VCaP (cell line): ENCODE measurements around the gene HEPACAM2.

Experiments
- H3K27ac ChIP-seq: fragments of 450-650 bp; 2 replicates; pipeline ENCODE4 v1.5.1; 2017
- TF ChIP-seq, protein P1 (sequence below): fragments of 450-650 bp; conservative IDR thresholded peaks from 2 replicates; pipeline ENCODE4 v1.5.1; 2017; ENCODE audit warnings: mild to moderate bottlenecking, moderate library complexity

The HEPACAM2 gene

DNA sequence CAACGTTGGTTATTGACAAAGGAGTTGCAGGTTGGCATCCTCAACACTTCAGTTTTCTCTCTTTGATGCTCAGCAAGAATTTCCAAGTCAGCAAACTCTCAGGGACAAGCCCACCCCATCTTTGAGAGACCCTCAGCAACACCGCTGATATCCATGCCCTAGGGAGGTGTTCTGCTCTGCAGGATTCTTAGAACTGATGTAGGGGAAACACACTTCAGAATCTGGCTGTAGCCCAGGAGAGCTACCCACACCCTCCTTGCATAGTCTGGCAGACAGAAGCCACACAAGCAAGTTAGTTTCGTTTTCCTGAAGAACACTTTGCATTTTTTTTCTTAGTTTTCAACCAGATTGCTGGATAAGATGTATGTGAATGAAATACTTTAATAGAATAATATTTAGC lies 78.9 kb downstream of the HEPACAM2 start:
- TF ChIP-seq, protein P1, sequence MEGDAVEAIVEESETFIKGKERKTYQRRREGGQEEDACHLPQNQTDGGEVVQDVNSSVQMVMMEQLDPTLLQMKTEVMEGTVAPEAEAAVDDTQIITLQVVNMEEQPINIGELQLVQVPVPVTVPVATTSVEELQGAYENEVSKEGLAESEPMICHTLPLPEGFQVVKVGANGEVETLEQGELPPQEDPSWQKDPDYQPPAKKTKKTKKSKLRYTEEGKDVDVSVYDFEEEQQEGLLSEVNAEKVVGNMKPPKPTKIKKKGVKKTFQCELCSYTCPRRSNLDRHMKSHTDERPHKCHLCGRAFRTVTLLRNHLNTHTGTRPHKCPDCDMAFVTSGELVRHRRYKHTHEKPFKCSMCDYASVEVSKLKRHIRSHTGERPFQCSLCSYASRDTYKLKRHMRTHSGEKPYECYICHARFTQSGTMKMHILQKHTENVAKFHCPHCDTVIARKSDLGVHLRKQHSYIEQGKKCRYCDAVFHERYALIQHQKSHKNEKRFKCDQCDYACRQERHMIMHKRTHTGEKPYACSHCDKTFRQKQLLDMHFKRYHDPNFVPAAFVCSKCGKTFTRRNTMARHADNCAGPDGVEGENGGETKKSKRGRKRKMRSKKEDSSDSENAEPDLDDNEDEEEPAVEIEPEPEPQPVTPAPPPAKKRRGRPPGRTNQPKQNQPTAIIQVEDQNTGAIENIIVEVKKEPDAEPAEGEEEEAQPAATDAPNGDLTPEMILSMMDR, result no peak

DNA sequence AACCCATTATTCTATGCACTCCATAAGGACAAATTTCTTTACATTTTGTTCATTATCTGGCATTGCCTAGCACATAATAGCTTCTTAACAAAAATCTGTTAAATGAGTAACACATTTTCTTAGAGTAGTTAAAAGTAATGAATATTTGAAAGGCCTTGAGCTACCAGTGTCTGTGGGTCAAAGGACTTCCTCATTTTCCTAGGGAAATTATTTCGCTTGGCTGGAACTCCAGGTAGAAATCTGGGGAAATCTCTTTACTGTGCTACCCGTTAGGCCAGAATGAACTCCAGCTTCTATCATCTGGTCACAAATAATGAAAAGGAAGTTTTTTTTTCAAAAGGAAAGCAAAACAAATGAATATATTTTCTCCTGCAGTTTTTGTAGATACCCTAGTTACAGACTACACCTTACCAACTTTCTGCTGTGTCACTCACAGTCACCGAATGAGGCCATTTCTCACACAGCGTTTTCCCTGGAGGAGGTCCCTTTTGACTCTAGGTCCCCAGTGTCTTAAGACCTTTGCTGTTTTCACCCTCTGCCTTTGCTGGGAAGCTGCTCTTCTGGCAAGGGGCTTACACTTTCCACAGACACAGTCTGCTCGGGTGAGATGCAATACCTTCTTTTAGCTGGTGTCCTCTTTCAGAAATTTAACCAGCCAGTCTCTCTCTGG lies 79.7 kb downstream of the HEPACAM2 start:
- TF ChIP-seq, protein P1, result no peak
- no peak overlapping the region for H3K27ac ChIP-seq

More for the DNA sequence above, 78.9 kb downstream of the HEPACAM2 start:
- H3K27ac ChIP-seq, result no peak overlapping the region

DNA sequence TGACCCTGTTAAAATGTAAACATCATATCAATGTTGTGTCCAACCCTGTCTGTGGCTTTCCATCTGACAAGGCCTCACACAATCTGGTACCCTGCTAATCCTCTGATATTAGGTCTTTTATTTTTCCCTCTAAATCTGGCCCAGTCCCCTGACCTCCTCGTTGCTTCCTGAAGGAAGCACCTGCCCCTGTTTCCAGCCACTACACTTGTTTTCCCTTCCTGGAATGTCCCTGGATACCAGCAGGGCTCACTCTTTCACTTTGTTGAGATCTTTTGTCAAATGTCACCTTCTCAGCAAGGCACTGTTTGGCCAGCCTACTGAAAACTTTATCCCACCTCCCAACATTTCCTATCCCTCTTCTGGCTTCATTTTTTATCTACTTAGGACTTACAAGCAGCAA lies 80.2 kb downstream of the HEPACAM2 start:
- TF ChIP-seq, protein P1, result no peak
- H3K27ac ChIP-seq, result no peak overlapping the region

DNA sequence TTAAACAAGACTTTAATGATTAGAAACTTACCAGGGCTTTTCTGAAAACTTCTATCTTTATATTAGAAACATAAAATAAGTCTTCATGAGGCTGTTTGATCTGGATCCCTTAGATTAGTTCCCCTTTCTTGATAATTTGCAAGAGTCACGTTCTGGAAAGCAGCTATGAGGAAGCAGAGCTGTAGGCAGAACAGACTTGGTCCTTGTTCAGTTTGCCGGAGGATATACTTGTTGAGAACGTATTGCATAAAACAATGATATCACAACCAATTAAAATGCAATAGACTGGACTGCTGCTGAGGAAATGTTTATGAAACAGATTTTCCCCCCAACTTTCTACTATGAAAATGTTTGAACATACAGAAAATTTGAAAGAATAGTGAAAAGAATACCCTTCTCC lies 80.9 kb downstream of the HEPACAM2 start:
- TF ChIP-seq, protein P1, result no peak
- H3K27ac ChIP-seq, result no peak overlapping the region

DNA sequence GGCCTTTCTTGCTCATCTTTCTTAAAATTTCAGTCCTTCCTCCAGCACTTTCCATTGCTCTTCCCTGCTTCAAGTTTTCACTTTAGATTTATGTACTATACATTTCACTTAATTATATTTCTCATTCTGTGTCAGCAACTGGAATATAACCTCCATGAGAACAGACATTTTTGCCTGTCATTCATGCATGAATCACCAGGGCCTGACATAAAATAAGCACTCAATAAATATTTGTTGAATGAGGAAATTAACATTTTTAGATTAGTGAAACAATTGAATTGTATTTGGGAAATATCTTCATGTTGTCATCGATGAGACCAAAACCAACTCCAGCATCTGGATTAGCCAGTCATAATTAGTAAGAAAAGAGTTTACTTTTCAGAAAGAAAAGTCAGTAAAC lies 84.1 kb downstream of the HEPACAM2 start:
- TF ChIP-seq, protein P1, result no peak
- H3K27ac ChIP-seq, result no peak overlapping the region

DNA sequence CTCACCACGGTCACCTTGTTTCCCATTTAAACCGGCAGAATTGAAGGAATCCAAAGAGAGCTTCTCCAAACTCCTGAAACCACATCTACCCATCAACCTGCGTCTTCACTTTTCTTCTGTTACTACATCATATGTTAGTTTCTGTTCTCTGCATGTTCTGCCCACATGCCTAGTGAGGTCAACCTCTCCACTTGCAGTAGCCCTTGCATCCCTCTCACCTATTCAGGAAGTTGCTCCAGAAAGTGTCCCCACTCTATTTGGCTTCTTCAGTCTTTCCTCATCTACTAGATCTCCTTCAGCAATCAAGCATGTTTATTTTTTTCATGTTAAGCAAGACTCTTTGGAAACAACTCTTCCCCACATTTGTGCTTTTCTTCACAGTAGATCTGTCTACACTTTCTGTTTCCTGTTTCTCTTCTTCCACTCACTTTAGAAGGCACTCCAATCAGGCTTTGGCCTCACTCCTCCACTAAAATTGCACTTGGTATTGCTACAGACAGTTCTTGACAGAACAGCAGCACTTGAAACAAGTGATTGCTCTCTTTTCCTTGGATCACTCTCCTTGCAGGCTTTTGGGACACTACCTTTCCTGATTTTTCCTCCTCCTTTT lies 85.6 kb downstream of the HEPACAM2 start:
- TF ChIP-seq, protein P1, result no peak
- no peak overlapping the region for H3K27ac ChIP-seq

DNA sequence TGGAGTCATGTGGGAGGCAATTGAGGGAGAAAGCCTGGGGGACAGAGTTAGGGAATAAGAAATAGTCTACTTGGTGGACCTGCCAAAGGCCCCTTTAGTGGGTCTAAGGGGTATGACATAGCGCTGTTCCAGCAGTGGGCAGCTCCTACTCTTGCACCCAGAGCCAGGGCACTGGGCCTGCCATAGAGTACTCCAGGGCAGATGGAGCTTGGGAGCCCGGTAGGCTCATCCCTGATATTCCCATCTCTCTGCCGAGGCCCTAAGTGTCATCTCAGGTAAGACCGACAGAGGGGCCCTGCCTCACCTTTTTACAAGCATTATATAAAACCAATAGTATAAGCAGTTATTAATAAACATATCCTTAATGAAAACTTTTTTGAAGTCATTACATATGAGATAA lies 87.7 kb downstream of the HEPACAM2 start:
- no peak overlapping the region for H3K27ac ChIP-seq
- TF ChIP-seq, protein P1, result no peak
